ENCODE measurements around the gene EHMT1.

- TF ChIP-seq, protein P1, sequence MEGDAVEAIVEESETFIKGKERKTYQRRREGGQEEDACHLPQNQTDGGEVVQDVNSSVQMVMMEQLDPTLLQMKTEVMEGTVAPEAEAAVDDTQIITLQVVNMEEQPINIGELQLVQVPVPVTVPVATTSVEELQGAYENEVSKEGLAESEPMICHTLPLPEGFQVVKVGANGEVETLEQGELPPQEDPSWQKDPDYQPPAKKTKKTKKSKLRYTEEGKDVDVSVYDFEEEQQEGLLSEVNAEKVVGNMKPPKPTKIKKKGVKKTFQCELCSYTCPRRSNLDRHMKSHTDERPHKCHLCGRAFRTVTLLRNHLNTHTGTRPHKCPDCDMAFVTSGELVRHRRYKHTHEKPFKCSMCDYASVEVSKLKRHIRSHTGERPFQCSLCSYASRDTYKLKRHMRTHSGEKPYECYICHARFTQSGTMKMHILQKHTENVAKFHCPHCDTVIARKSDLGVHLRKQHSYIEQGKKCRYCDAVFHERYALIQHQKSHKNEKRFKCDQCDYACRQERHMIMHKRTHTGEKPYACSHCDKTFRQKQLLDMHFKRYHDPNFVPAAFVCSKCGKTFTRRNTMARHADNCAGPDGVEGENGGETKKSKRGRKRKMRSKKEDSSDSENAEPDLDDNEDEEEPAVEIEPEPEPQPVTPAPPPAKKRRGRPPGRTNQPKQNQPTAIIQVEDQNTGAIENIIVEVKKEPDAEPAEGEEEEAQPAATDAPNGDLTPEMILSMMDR (IDR thresholded peaks at IDR 0.05): no peak
- no peak for TF ChIP-seq POLR2AphosphoS5 (IDR thresholded peaks at IDR 0.05)
Measured at GRCh38 chr9:137760426-137760825, 141.6 kb downstream of the EHMT1 start.

All from esophagus muscularis mucosa (tissue), 3 donors.